Measurements from ENCODE around the gene PAQR5. TPM values are rescaled to one million over a fixed set of nuclear protein-coding genes. Genes with fewer than 3 reads are reported as not detected.
"Not testable (repeated sequence)": the region's sequence is repeated elsewhere in the genome, so short reads cannot be mapped to it uniquely, and the experiment has no call there.

The PAQR5 gene
- total RNA-seq, 3 donors from 2014 or later: 0.96 to 2.6 (median 2.0) TPM

DNA sequence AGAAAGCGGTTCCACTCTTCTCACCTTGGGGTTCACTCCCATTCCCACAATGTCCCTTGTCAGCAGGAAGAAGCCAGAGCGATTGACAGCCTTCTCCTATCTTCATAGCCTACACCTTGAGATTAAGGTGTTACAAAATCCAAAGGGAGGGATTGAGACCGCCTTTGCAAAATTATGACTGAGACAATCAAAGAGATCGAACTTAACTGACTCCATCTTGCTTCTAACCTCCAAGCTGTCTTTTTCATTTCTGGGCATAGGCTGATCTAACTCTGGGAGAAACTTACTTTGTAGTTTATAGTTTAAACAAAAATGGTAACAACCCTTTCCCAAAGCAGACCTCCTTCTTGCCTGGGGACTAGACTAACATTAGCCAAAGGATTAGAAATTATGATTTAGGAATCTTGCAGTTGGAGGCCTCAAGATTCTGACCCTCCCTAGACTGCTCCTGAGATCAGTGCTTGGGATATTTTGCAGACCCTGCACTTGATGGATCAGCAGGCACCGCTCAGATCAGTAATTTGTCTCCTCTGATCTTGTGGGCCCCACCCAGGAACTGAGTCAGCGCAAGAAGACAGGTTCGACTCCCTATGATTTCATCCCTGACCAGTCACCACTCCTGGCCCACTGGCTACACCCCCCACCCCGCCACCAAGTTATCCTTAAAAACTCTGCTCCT, 40.0 kb downstream of the PAQR5 start:
- no peaks in the 10 kb centered on the region for H3K27me3 ChIP-seq
- DNase-seq (ENCODE audit: low spot score in 2 of 2): no peak
- TF ChIP-seq POLR2AphosphoS5 (IDR thresholded peaks at IDR 0.05) (no peak), CTCF (IDR thresholded peaks at IDR 0.05) (no peak), POLR2A (IDR thresholded peaks at IDR 0.05) (no peak)
- H3K4me3 ChIP-seq: no peak overlapping the region
- H3K27ac ChIP-seq: no peak overlapping the region
- intact Hi-C loops (cut with DNase I; ENCODE audit: low total_unique reads): no loop called here
- H3K4me1 ChIP-seq: no peaks in the 10 kb centered on the region
- no peaks in the 10 kb centered on the region for H3K36me3 ChIP-seq
- H3K9me3 ChIP-seq: peaks cover 0 to 7% of the 10 kb centered on the region in 2 donors

- H3K9me3 ChIP-seq; H3K36me3 ChIP-seq; H3K27me3 ChIP-seq; H3K4me1 ChIP-seq; intact Hi-C loops (cut with DNase I; ENCODE audit: low total_unique reads); H3K27ac ChIP-seq; H3K4me3 ChIP-seq; DNase-seq (ENCODE audit: low spot score in 2 of 2): not testable (repeated sequence)
These were observed 40.5 kb downstream of the PAQR5 start for GRCh38 chr15:69339214-69339543.

- Histone ChIP-seq H3K27me3 (no peaks in the 10 kb centered on the region), H3K9me3 (peaks cover 0 to 7% of the 10 kb centered on the region in 2 donors), H3K27ac (no peak overlapping the region), H3K4me3 (no peak overlapping the region), H3K4me1 (no peaks in the 10 kb centered on the region), H3K36me3 (no peaks in the 10 kb centered on the region)
- intact Hi-C loops (cut with DNase I; ENCODE audit: low total_unique reads): no loop called here
- DNase-seq (ENCODE audit: low spot score in 2 of 2): no peak
- TF ChIP-seq POLR2A (IDR thresholded peaks at IDR 0.05): no peak
- TF ChIP-seq CTCF (IDR thresholded peaks at IDR 0.05): no peak
- no peak for TF ChIP-seq POLR2AphosphoS5 (IDR thresholded peaks at IDR 0.05)
These were observed 41.7 kb downstream of the PAQR5 start for GRCh38 chr15:69340243-69340900.

DNA sequence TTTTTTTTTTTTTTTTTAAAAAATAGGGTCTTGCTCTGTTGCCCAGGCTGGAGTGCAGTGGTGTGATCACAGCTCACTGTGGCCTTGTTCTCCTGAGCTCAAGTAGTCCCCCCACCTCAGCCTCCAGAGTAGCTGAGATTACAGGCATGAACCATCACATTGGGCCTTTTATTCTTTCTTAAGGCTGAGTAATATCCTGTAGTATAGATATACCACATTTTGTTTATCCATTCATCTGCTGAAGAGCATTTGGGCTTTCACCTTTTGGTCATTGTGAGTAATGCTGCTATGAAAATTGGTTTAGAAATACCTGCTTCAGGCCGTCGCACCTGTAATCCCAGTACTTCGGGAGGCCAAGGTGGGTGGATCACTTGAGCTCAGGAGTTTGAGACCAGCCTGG, 42.6 kb downstream of the PAQR5 start:
- Histone ChIP-seq H3K36me3 (no peaks in the 10 kb centered on the region), H3K9me3 (peaks cover 0 to 7% of the 10 kb centered on the region in 2 donors), H3K27ac (no peak overlapping the region), H3K27me3 (no peaks in the 10 kb centered on the region), H3K4me3 (no peak overlapping the region), H3K4me1 (no peaks in the 10 kb centered on the region)
- intact Hi-C loops (cut with DNase I; ENCODE audit: low total_unique reads): no loop called here
- no peak for DNase-seq (ENCODE audit: low spot score in 2 of 2)
- TF ChIP-seq CTCF (IDR thresholded peaks at IDR 0.05): no peak
- no peak for TF ChIP-seq POLR2A (IDR thresholded peaks at IDR 0.05)
- TF ChIP-seq POLR2AphosphoS5 (IDR thresholded peaks at IDR 0.05): no peak

DNA sequence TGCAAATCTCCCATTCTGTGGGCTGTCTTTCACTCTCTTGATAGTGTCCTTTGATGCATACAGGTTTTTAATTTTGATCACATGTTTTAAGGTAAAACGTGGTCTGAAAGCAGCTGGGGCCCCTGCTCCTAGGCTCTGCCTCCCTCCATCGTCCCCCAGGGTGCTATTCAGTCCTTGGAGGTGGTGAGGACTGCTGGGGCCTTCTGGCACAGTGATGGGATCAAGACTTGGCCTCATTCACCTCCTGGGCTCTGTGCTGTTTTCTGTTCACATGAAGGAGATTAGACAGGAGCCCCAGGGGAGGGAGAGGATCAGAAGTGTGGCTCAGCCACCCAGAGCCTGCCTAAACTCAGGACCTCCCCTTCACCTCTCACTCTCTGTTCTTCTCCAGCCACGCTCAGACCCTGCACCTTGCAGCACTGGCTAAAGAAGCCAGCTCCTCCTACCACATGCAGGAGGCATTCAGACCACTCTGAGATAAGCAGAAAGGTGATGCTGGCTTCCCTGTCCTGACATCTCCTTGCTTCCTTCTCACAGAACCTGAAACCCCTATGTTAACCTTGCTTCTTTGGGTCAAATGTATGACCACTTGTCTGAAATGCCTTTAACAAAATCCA, 43.9 kb downstream of the PAQR5 start:
- Histone ChIP-seq H3K27ac (no peak overlapping the region), H3K36me3 (no peaks in the 10 kb centered on the region), H3K27me3 (no peaks in the 10 kb centered on the region), H3K4me3 (no peak overlapping the region), H3K9me3 (no peaks in the 10 kb centered on the region), H3K4me1 (no peaks in the 10 kb centered on the region)
- TF ChIP-seq CTCF (IDR thresholded peaks at IDR 0.05) (no peak), POLR2AphosphoS5 (IDR thresholded peaks at IDR 0.05) (no peak), POLR2A (IDR thresholded peaks at IDR 0.05) (no peak)
- DNase-seq (ENCODE audit: low spot score in 2 of 2): no peak
- intact Hi-C loops (cut with DNase I; ENCODE audit: low total_unique reads): no loop called here
